OCI-LY1 (cell line): ENCODE results near the gene PAIP2B.

ENCODE experiments used
- H2AFZ ChIP-seq: fragments of 200-600 bp; sonication (generic), shearing (Covaris generic); 2 replicates; pipeline ENCODE4 v1.6.0; 2014; ENCODE audit warnings: antibody characterized with exemption, mild to moderate bottlenecking, low read length
- H3F3A ChIP-seq: fragments of 200-600 bp; sonication (generic), shearing (Covaris generic); 2 replicates; pipeline ENCODE4 v1.6.0; 2014; ENCODE audit warnings: mild to moderate bottlenecking, antibody characterized with exemption, low read length, moderate library complexity; ENCODE audit not compliant: insufficient read depth
- H3K27ac ChIP-seq: fragments of 200-600 bp; sonication (generic); 2 replicates; pipeline ENCODE4 v1.5.1; 2014; ENCODE audit warnings: low read length, mixed run types, mild to moderate bottlenecking, low read depth; ENCODE audit not compliant: poor library complexity, severe bottlenecking
- H3K27me3 ChIP-seq: fragments of 200-600 bp; sonication (generic); 2 replicates; pipeline ENCODE4 v1.6.0; 2014; ENCODE audit warnings: antibody characterized with exemption, mild to moderate bottlenecking, low read length, moderate library complexity; ENCODE audit not compliant: insufficient read depth
- H3K36me3 ChIP-seq: fragments of 200-600 bp; sonication (generic); 2 replicates; pipeline ENCODE4 v1.6.1; 2014; ENCODE audit warnings: mild to moderate bottlenecking, antibody characterized with exemption, low read length, moderate library complexity, mixed read lengths; ENCODE audit not compliant: insufficient read depth
- H3K4me1 ChIP-seq: fragments of 200-600 bp; sonication (generic); 2 replicates; pipeline ENCODE4 v1.5.1; 2014; ENCODE audit warnings: mild to moderate bottlenecking, low read length, moderate library complexity; ENCODE audit not compliant: insufficient read depth, severe bottlenecking
- H3K4me2 ChIP-seq: fragments of 200-600 bp; sonication (generic), shearing (Covaris generic); 2 replicates; pipeline ENCODE4 v1.6.1; 2014; ENCODE audit warnings: low read length
- H3K4me3 ChIP-seq: fragments of 200-600 bp; sonication (generic); 2 replicates; pipeline ENCODE4 v1.5.1; 2014; ENCODE audit warnings: low read length, low read depth, mild to moderate bottlenecking, mixed read lengths; ENCODE audit not compliant: poor library complexity, severe bottlenecking
- H3K79me2 ChIP-seq: fragments of 200-600 bp; shearing (Covaris generic); 2 replicates; pipeline ENCODE4 v1.6.1; 2016; ENCODE audit warnings: mixed run types, low read length, mixed read lengths; ENCODE audit not compliant: insufficient read depth
- H3K9ac ChIP-seq: fragments of 200-600 bp; sonication (generic), shearing (Covaris generic); 2 replicates; pipeline ENCODE4 v1.6.1; 2014; ENCODE audit warnings: mild to moderate bottlenecking, low read length, mixed read lengths
- H3K9me2 ChIP-seq: fragments of 200-600 bp; sonication (generic), shearing (Covaris generic); 2 replicates; pipeline ENCODE4 v1.6.1; 2014; ENCODE audit warnings: low read depth, mild to moderate bottlenecking, low read length, mixed read lengths
- H3K9me3 ChIP-seq: fragments of 200-600 bp; shearing (Covaris generic); 2 replicates; pipeline ENCODE4 v1.6.1; 2014; ENCODE audit warnings: low read length, mixed read lengths
- H4K20me1 ChIP-seq: fragments of 200-600 bp; sonication (generic), shearing (Covaris generic); 2 replicates; pipeline ENCODE4 v1.6.0; 2016; ENCODE audit warnings: mild to moderate bottlenecking, low read length; ENCODE audit not compliant: insufficient read depth
- EZH2 ChIP-seq: fragments of 200-600 bp; sonication (generic), shearing (Covaris generic); IDR thresholded peaks from 2 replicates; pipeline ENCODE4 v1.8.0; 2017; ENCODE audit warnings: borderline replicate concordance, mixed run types, mild to moderate bottlenecking, antibody characterized with exemption, low read length, moderate library complexity, mixed read lengths
- TF ChIP-seq, protein P1 (sequence below): fragments of 200-600 bp; sonication (generic), shearing (Covaris generic); IDR thresholded peaks from 2 replicates; pipeline ENCODE4 v1.5.1; 2017; ENCODE audit warnings: mild to moderate bottlenecking, antibody characterized with exemption, low read length, moderate library complexity, mixed read lengths

The PAIP2B gene

DNA sequence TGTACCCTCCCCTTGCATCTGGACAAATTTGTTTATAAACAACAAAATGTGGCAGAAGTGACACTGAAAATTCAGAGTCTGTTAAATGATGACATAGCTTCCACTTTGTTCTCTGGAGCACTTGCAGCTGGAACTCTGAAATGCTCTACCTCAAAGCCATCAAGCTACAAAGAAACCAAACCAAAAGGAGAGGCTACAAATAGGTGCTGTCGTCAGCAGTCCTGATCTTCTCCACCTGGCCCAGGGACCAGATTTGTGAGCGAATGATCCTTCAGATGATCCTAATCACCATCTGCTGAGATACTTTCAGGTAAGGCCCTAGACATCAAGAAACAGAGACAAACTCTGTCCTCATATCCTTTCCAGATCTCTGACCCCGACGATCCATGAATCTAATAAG is 27.9 kb upstream of the PAIP2B start:
- Histone ChIP-seq H3K4me2 (no peak overlapping the region), H3F3A (no peaks in the 10 kb centered on the region), H2AFZ (no peak overlapping the region), H3K9me3 (no peaks in the 10 kb centered on the region), H3K4me1 (no peaks in the 10 kb centered on the region), H3K79me2 (no peaks in the 10 kb centered on the region), H3K4me3 (no peak overlapping the region), H3K36me3 (no peaks in the 10 kb centered on the region), H3K27me3 (no peaks in the 10 kb centered on the region), H3K9ac (no peak overlapping the region), H3K9me2 (no peaks in the 10 kb centered on the region), H4K20me1 (no peaks in the 10 kb centered on the region), H3K27ac (no peak overlapping the region)
- TF ChIP-seq EZH2: no peak
- TF ChIP-seq, protein P1, sequence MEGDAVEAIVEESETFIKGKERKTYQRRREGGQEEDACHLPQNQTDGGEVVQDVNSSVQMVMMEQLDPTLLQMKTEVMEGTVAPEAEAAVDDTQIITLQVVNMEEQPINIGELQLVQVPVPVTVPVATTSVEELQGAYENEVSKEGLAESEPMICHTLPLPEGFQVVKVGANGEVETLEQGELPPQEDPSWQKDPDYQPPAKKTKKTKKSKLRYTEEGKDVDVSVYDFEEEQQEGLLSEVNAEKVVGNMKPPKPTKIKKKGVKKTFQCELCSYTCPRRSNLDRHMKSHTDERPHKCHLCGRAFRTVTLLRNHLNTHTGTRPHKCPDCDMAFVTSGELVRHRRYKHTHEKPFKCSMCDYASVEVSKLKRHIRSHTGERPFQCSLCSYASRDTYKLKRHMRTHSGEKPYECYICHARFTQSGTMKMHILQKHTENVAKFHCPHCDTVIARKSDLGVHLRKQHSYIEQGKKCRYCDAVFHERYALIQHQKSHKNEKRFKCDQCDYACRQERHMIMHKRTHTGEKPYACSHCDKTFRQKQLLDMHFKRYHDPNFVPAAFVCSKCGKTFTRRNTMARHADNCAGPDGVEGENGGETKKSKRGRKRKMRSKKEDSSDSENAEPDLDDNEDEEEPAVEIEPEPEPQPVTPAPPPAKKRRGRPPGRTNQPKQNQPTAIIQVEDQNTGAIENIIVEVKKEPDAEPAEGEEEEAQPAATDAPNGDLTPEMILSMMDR: no peak

GRCh38 chr2:71254078-71254477 is 27.2 kb upstream of the PAIP2B start:
- H3K27me3 ChIP-seq: no peaks in the 10 kb centered on the region
- H3F3A ChIP-seq: no peaks in the 10 kb centered on the region
- H3K4me3 ChIP-seq: no peak overlapping the region
- H2AFZ ChIP-seq: no peak overlapping the region
- H3K9me3 ChIP-seq: no peaks in the 10 kb centered on the region
- H3K36me3 ChIP-seq: no peaks in the 10 kb centered on the region
- H4K20me1 ChIP-seq: no peaks in the 10 kb centered on the region
- no peaks in the 10 kb centered on the region for H3K79me2 ChIP-seq
- TF ChIP-seq EZH2: no peak
- TF ChIP-seq, protein P1: no peak
- no peaks in the 10 kb centered on the region for H3K9me2 ChIP-seq
- H3K4me1 ChIP-seq: no peaks in the 10 kb centered on the region
- no peak overlapping the region for H3K27ac ChIP-seq
- no peak overlapping the region for H3K4me2 ChIP-seq
- H3K9ac ChIP-seq: no peak overlapping the region

DNA sequence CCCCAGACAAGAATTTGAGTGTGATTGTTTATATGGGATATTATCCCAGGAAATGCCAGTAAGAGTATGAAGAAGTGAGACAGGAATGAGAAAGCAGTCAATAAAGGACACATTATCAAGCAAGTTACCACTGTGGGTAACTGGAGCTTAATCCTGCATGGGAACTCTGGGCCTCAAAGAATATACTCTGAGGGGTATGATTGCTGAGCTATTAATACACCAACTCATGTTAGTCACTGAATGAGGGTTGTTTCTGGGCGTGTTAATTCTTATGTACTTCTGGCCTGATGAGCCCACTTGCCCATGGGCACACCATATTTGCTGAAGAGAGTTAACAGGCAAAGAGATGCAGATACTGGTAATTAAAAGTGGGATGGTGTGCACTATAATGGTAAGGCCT is 26.6 kb upstream of the PAIP2B start:
- H3K27me3 ChIP-seq: no peaks in the 10 kb centered on the region
- TF ChIP-seq EZH2: no peak
- TF ChIP-seq, protein P1: no peak
- H3K4me1 ChIP-seq: no peaks in the 10 kb centered on the region

More for the DNA sequence above, 26.6 kb upstream of the PAIP2B start:
- H3K4me2 ChIP-seq: no peak overlapping the region
- H3F3A ChIP-seq: no peaks in the 10 kb centered on the region
- H2AFZ ChIP-seq: no peak overlapping the region
- H3K9ac ChIP-seq: no peak overlapping the region
- H3K27ac ChIP-seq: no peak overlapping the region
- H3K9me2 ChIP-seq: no peaks in the 10 kb centered on the region
- no peaks in the 10 kb centered on the region for H3K36me3 ChIP-seq
- H3K4me3 ChIP-seq: no peak overlapping the region
- H3K9me3 ChIP-seq: no peaks in the 10 kb centered on the region
- no peaks in the 10 kb centered on the region for H4K20me1 ChIP-seq
- H3K79me2 ChIP-seq: no peaks in the 10 kb centered on the region
